ENCODE measurements around the gene METTL23.
"Not testable (repeated sequence)": the region's sequence is repeated elsewhere in the genome, so short reads cannot be mapped to it uniquely, and the experiment has no call there.

METTL23 gene

DNA sequence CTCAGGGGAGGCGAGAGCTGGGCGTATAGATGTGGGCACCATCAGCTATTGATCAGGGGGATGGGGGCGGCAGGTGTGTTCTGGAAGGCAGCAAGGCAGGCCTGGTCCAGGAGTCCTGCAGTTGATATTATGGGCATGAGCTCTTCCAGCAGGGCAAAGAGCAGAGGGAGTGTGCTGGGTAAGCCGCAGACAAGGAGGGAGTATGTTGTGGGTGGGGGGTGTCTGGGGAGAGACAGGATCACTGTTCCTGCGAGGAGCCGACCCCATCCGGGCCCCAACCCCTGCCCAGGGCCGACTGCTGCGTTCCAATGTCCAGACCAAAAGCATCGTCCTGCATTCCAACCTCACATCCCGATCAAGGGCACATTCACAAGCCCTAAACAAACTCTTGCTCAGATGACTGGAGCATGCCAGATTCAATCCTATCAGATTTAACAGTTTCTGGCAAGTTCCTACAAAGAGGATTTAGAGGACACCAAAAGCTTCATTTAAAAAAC is 25.1 kb upstream of the METTL23 start:
- no peak overlapping the region for H3K27ac Mint-ChIP-seq
- DNase-seq (ENCODE audit: low spot score): no peak
- H3K9me3 Mint-ChIP-seq: no peaks in the 10 kb centered on the region
- H3K36me3 Mint-ChIP-seq (ENCODE audit: low read depth): no peaks in the 10 kb centered on the region
- no peak overlapping the region for H3K4me3 Mint-ChIP-seq
- H3K27me3 Mint-ChIP-seq (ENCODE audit: low read depth): peaks cover 2% of the 10 kb centered on the region
- H3K4me1 Mint-ChIP-seq (ENCODE audit: low read depth): no peaks in the 10 kb centered on the region

DNA sequence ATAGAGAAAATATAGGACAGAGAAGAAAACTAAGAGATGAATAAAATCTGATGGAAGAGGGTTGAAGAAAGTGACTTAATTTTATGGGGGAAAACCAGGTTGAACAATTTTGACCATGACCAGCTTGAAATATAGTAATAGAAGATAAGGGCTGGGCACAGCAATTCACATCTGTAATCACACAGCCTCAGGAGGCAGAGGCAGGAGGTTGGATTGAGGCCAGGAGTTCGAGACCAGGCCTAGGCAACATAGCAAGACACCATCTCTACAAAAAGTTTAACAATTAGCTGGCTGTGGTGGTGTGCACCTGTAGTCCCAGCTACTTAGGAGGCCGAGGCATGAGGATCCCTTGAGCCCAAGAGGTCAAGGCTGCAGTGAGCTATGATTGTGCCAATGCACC is 24.6 kb upstream of the METTL23 start:
- Mint-ChIP-seq H3K36me3 (ENCODE audit: low read depth) (no peaks in the 10 kb centered on the region), H3K27me3 (ENCODE audit: low read depth) (peaks cover 2% of the 10 kb centered on the region), H3K27ac (no peak overlapping the region), H3K4me3 (no peak overlapping the region), H3K9me3 (no peaks in the 10 kb centered on the region), H3K4me1 (ENCODE audit: low read depth) (no peaks in the 10 kb centered on the region)
- no peak for DNase-seq (ENCODE audit: low spot score)

DNA sequence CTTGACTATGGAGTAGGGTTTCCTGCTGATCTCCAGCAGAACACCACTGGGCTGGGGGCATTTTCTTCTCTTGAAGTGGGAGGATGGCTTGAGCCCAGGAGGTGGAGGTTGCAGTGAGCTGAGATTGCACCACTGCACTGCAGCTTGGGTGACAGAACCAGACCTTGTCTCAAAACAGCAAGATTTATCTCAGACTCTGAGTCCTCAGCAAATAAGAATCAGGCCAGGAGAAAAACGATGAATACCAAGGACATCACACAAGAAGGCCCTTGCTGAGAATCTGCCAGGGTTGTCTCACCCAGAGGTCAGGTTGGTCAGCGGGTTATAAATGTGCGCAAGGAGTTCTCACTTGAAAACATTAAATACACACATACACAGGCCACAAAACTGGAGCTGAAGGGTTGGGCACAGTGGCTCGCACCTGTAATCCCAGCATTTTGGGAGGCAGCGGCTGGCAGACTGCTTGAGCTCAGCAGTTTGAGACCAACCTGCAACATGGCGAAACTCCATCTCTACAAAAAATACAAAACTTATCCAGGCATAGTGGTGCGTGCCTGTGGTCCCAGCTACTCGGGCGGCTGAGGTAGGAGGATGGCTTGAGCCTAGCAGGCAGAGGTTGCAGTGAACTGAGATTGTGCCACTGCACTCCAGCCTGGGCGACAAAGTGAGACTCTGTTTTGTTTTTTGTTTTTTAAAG is 23.6 kb upstream of the METTL23 start:
- no peak overlapping the region for H3K27ac Mint-ChIP-seq
- H3K36me3 Mint-ChIP-seq (ENCODE audit: low read depth): no peaks in the 10 kb centered on the region
- DNase-seq (ENCODE audit: low spot score): no peak
- H3K4me1 Mint-ChIP-seq (ENCODE audit: low read depth): no peaks in the 10 kb centered on the region
- no peaks in the 10 kb centered on the region for H3K9me3 Mint-ChIP-seq
- H3K27me3 Mint-ChIP-seq (ENCODE audit: low read depth): no peaks in the 10 kb centered on the region
- no peak overlapping the region for H3K4me3 Mint-ChIP-seq

DNA sequence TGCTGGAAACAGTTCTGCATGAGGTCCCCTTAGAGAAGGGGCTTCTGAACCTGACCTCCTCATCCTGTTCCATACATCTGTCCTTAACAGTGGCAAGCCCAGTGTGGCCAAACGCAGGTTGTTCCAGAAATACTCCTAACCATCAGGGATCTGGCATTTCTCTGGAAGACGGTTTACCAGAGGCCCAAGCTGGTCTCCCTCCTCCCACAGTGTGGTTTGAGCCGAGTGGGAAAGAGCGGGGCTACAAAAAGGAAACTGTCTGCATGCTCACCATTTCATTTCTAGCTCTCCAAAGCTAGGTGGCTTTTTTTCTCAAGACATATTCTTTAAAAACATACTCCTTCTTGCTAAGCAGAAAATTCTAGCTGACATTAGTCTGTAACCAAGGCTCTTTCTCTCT is 21.8 kb upstream of the METTL23 start:
- H3K4me1 Mint-ChIP-seq (ENCODE audit: low read depth): peaks cover 2% of the 10 kb centered on the region
- peaks cover 11% of the 10 kb centered on the region for H3K27me3 Mint-ChIP-seq (ENCODE audit: low read depth)
- DNase-seq (ENCODE audit: low spot score): no peak
- no peak overlapping the region for H3K4me3 Mint-ChIP-seq
- no peaks in the 10 kb centered on the region for H3K9me3 Mint-ChIP-seq
- H3K27ac Mint-ChIP-seq: no peak overlapping the region
- no peaks in the 10 kb centered on the region for H3K36me3 Mint-ChIP-seq (ENCODE audit: low read depth)

DNA sequence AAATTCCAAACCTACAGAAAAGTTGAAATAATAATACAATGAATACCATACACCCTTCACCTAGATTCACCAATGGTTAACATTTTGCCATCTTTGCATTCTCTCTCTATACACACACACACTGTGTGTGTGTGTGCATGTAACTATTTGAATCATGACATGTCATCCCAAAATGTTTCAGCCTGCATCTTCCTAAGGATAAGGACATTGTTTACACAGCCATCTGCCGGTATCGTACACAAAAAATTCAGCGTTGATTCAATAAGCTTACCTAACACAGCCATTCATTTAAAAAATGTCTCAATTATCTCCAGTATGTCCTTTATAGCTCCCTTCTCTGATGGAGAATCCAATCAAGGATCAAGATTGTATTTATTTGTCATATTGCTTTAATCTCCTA is 19.8 kb upstream of the METTL23 start:
- H3K9me3 Mint-ChIP-seq: no peaks in the 10 kb centered on the region
- no peak overlapping the region for H3K27ac Mint-ChIP-seq
- H3K36me3 Mint-ChIP-seq (ENCODE audit: low read depth): no peaks in the 10 kb centered on the region
- peaks cover 7% of the 10 kb centered on the region for H3K4me1 Mint-ChIP-seq (ENCODE audit: low read depth)
- DNase-seq (ENCODE audit: low spot score): no peak
- no peak overlapping the region for H3K4me3 Mint-ChIP-seq
- H3K27me3 Mint-ChIP-seq (ENCODE audit: low read depth): peaks cover 11% of the 10 kb centered on the region

DNA sequence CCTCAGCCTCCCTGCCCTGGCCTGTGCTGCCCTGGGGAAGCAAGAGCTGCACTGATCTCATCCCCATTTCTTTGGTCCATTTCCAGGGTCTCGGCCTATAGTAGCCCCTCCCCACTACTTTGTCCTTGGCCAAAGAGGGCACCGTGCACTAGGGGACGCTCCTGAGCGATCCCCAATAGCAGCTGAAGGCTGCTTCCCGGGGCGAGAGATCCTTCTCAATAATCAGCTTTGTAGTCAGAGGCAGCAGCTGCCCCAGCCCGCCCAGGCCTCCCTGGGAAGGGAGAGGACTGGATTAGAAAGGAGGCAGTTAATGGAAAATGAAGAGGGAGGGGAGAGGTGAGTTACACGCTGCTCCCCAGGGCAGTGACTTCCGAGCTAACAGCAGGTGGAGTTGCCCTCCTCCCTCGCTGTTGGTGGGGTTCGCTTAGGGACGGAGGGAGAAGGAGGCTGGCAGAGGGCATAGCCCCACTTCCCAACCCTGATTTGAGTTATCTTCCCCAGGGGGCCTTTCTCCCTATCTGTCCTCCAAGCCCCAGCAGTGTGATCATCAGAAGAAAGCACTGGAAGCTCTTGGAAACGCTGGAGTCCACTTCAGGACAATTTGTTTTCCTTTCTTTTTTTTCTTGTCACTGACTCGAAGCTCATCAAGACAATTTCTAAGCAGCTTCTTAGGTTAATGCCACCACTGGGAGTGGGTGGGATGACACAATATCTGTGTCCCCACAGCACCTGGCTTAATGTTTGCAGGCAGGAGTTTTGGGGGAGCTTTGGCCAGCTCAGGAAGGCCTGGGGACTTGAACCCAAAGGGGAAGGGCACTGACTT is 18.4 kb upstream of the METTL23 start:
- Mint-ChIP-seq H3K36me3 (ENCODE audit: low read depth) (peaks cover 4% of the 10 kb centered on the region), H3K27me3 (ENCODE audit: low read depth) (peaks cover 11% of the 10 kb centered on the region), H3K4me1 (ENCODE audit: low read depth) (peaks cover 9% of the 10 kb centered on the region), H3K4me3 (no peak overlapping the region), H3K9me3 (no peaks in the 10 kb centered on the region), H3K27ac (no peak overlapping the region)
- DNase-seq (ENCODE audit: low spot score): no peak

DNA sequence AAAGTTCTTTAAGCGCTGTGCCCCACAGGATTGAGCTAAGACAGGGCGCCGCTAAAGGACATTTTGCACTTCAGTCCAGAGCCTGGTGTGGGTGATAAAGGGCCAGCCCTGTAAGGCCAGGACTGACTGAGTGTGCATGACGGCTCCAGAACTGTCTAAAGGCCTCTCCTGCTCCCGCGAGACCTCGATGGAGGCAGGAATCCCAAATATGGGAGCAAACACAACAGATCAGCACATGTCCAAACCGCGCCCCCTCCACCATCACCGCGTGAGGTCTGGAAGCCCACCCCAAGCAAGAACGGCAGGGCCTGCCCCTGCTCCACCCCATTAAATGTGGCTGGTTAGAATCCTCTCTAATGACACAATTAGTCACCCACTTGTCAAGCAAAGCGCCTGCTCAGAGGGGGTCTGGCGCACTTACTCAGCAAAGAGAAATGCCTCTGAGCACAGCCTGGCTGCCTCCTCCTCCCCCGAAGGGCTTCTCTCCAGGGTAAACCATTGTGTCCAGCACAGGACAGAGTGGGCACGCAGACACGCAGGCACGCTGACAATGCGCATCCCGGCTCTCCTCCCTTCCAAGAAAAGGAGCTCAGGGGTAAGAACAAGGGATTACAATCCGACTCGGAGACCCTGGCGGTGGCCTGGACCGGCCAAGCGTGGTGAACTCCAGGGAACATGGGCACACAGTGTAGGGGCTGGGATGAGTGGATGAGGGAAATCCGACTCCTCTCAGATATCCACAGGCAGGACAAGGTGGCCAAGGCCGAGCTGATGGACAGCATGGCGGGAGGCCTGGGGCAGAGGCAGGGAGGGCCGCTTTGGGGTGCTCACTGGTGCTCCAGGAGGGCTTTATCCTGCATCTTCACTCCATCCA is 17.3 kb upstream of the METTL23 start:
- Mint-ChIP-seq H3K36me3 (ENCODE audit: low read depth) (peaks cover 14% of the 10 kb centered on the region), H3K27ac (no peak overlapping the region), H3K4me1 (ENCODE audit: low read depth) (peaks cover 19% of the 10 kb centered on the region), H3K9me3 (no peaks in the 10 kb centered on the region), H3K4me3 (peak overlapping the region; percentile 73), H3K27me3 (ENCODE audit: low read depth) (peaks cover 11% of the 10 kb centered on the region)
- DNase-seq (ENCODE audit: low spot score): no peak

DNA sequence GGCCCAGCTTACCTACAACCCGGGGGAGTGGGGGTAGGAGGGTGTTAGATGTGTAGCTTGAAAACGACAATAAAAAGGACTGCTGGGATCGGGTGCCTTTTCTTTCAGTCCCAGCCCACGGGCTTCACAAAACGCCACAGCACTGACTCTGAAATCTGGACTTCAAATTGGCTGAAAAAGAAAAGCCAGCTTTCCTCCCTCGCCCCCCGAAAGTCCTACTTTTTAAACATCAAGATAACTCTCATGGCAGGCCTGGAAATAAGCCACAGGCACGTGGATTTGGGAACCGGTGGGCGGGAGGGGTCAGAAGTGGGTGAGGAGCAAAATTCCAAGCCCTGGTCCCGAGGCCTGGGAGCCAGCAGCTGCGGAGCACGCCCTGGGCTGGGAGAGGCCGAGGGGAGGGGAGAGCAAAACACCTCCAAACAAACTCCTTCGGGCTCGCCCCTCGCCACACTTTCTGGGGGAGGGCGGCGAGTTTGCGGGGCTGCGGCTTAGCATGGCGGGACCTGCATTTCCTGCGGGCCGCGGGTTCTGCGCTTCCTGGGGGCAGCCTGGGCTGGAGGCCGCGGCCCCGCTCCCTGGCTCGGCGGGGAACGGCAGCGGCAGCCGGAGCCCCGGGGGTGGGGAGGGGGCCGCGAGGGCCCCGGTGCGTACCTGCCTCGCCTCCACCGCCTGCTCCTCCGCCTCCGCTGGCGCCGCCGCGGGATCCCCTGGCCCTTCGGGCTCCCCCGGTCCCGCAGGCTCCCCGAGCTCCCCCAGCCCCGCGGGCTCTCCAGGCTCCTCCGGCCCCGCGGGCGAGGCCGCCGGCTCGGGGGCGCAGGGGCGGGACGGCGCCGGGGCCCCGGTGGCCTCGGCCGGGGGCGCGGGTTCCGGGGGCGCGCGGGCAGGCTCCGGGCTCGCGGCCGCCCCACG is 16.4 kb upstream of the METTL23 start:
- not testable (repeated sequence) for H3K9me3 Mint-ChIP-seq; H3K27ac Mint-ChIP-seq; DNase-seq (ENCODE audit: low spot score)
- Mint-ChIP-seq H3K27me3 (ENCODE audit: low read depth) (peaks cover 11% of the 10 kb centered on the region), H3K4me3 (peak overlapping the region; percentile 73), H3K36me3 (ENCODE audit: low read depth) (peaks cover 19% of the 10 kb centered on the region), H3K4me1 (ENCODE audit: low read depth) (peaks cover 26% of the 10 kb centered on the region)

DNA sequence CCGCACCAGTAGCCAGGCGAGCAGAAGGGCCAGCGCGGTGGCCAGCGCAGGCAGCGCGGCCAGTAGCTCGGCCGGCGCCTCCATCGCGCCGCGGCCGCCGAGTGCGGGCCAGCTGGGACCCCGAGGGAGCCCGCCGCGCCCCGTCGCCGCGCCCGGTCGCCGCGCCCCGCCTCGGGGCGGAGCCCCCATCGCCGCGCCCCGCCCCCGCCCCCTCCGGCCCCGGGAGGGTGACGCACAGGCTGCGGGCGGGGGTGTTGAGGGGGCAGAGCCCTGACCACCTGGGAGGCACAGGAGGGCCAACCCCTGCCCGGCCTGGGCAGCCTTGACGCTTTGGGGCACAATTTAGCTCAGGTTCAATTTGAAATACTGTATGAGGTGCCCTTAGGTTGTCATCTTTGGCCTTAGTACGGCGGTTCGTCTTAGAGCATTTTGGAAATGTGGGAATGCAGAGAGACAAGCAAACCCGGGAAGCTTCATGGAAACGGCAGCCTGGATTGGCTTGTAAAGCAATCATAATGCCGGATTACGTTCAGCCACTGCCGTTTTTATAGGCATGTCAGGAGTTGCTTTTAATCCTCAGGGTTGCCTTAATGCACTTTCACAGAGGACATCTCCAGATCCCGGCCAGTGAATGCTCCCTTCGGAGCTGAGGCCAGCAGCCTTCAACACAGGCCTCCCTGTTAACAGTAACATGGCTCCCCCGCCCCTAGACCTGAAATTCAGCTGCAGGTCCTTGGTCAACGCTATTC is 15.6 kb upstream of the METTL23 start, which contains the start of gene MXRA7:
Gene MXRA7, minus strand, starts transcription at position 103 of the 749 bp plus-strand sequence. Its CDS starts 19 bp downstream, at position 84.
- peak; percentile 67 for DNase-seq (ENCODE audit: low spot score)
- peaks cover 26% of the 10 kb centered on the region for H3K36me3 Mint-ChIP-seq (ENCODE audit: low read depth)
- H3K27ac Mint-ChIP-seq: no peak within 1 kb of the TSS
- H3K9me3 Mint-ChIP-seq: no peaks in the 10 kb centered on the region
- H3K4me1 Mint-ChIP-seq (ENCODE audit: low read depth): peaks cover 34% of the 10 kb centered on the region
- peaks cover 11% of the 10 kb centered on the region for H3K27me3 Mint-ChIP-seq (ENCODE audit: low read depth)
- peak within 1 kb of the TSS; percentile 73 for H3K4me3 Mint-ChIP-seq

DNA sequence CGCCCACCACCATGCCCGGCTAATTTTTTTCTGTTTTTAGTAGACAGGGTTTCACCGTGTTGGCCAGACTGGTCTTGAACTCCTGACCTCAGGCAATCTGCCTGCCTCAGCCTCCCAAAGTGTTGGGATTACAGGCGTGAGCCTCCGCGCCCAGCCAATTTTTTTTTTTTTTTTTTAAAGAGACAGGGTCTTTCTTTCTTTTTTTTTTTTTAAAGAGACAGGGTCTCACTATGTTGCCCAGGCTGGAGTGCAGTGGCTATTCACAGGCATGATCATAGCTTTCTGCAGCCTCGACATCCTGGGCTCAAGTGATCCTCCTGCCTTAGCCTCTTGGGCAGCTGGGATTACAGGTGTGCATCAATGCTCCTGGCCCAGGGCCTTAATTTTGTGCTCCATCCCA is 14.3 kb upstream of the METTL23 start:
- H3K9me3 Mint-ChIP-seq: not testable (repeated sequence)
- peaks cover 42% of the 10 kb centered on the region for H3K4me1 Mint-ChIP-seq (ENCODE audit: low read depth)
- peaks cover 32% of the 10 kb centered on the region for H3K36me3 Mint-ChIP-seq (ENCODE audit: low read depth)

DNA sequence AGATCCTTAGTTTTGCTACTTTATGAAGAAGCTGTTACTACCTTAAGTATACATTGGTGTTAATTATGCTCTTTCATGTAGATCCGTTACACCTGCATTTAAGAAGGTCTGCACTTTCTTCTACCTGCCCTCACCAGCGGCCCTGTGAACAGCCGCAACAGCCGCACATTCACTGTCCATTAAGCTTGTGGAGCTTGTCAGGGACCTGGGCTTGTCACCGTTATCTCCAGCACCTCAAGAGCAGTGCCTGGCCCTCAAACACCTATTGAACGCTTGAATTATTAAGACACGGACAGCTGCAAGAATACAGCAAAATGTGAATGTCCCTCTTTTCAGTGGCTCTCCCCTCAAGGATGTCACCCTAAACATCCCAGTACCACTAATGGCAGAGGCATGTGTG is 12.9 kb upstream of the METTL23 start:
- Mint-ChIP-seq H3K4me3 (no peak overlapping the region), H3K27me3 (ENCODE audit: low read depth) (peaks cover 6% of the 10 kb centered on the region), H3K27ac (no peak overlapping the region), H3K36me3 (ENCODE audit: low read depth) (peaks cover 37% of the 10 kb centered on the region), H3K4me1 (ENCODE audit: low read depth) (peaks cover 42% of the 10 kb centered on the region), H3K9me3 (no peaks in the 10 kb centered on the region)
- no peak for DNase-seq (ENCODE audit: low spot score)

More for the DNA sequence above, 14.3 kb upstream of the METTL23 start:
- not testable (repeated sequence) for DNase-seq (ENCODE audit: low spot score); H3K27ac Mint-ChIP-seq; H3K4me3 Mint-ChIP-seq
- peaks cover 11% of the 10 kb centered on the region for H3K27me3 Mint-ChIP-seq (ENCODE audit: low read depth)

DNA sequence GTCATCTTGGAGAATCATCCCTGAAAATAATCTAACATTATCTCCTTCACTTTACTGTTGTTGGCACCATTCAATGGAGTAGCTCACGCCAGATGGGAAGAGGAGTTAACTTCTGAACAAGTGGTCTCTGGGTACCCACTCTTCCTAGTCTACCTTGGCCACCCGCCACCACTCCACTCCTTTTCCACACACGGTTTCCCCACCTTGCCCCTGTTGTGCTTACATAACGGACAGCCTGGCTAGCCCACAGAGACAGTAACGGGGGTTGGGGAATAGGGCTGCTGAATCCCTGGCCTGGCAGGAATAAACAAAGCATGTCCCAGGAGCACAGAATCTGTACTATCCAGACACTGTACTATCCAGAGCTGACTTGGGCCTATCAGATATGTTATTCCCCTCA is 12.3 kb upstream of the METTL23 start:
- Mint-ChIP-seq H3K9me3 (no peaks in the 10 kb centered on the region), H3K36me3 (ENCODE audit: low read depth) (peaks cover 42% of the 10 kb centered on the region), H3K4me3 (no peak overlapping the region), H3K27ac (no peak overlapping the region), H3K4me1 (ENCODE audit: low read depth) (peaks cover 40% of the 10 kb centered on the region), H3K27me3 (ENCODE audit: low read depth) (peaks cover 2% of the 10 kb centered on the region)
- no peak for DNase-seq (ENCODE audit: low spot score)
